OCI-LY3 (cell line): ENCODE results near the gene LAMB3.

Source experiments
- EZH2phosphoT487 ChIP-seq: fragments of 200-600 bp; shearing (Covaris generic); IDR thresholded peaks from 2 replicates; pipeline ENCODE4 v1.6.1; 2018; ENCODE audit warnings: antibody characterized with exemption, mixed run types, low read depth
- TF ChIP-seq, protein P1 (sequence below): fragments of 200-600, 300-600 bp; sonication (generic); IDR thresholded peaks from 2 replicates; pipeline ENCODE4 v1.5.1; 2014; ENCODE audit warnings: antibody characterized with exemption, low read length, low read depth

GRCh38 chr1:209607102-209607794 lies 45.0 kb downstream of the LAMB3 start:
- TF ChIP-seq, protein P1, sequence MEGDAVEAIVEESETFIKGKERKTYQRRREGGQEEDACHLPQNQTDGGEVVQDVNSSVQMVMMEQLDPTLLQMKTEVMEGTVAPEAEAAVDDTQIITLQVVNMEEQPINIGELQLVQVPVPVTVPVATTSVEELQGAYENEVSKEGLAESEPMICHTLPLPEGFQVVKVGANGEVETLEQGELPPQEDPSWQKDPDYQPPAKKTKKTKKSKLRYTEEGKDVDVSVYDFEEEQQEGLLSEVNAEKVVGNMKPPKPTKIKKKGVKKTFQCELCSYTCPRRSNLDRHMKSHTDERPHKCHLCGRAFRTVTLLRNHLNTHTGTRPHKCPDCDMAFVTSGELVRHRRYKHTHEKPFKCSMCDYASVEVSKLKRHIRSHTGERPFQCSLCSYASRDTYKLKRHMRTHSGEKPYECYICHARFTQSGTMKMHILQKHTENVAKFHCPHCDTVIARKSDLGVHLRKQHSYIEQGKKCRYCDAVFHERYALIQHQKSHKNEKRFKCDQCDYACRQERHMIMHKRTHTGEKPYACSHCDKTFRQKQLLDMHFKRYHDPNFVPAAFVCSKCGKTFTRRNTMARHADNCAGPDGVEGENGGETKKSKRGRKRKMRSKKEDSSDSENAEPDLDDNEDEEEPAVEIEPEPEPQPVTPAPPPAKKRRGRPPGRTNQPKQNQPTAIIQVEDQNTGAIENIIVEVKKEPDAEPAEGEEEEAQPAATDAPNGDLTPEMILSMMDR = no peak
- no peak for TF ChIP-seq EZH2phosphoT487
